Renal cortex interstitium (tissue), 11 donors: Measurements from ENCODE around the gene RHOD. TPM values are rescaled to one million over a fixed set of nuclear protein-coding genes. Genes with fewer than 3 reads are reported as not detected.

Experiments
- DNase-seq, 11 donors: peaks; one replicate each; pipeline ENCODE4 v3.0.0-alpha.2; 2013; ENCODE audit warnings: low read depth in 9 of 11, low spot score in 4 of 11; ENCODE audit errors: extremely low read depth in 1 of 11
- polyA plus RNA-seq, 3 donors: library from polyadenylated mRNA; unstranded; fragments of 120-200 nt; gene quantifications; one replicate each; pipeline ENCODE4 v1.2.1, GENCODE V29; 2013; ENCODE audit not compliant: insufficient read length in 3 of 3

RHOD gene
- polyA plus RNA-seq, 3 donors, result 6.9 to 10.7 (median 7.7) TPM

- DNase-seq, result no peak
Observed at GRCh38 chr11:67090717-67091116, 34.1 kb downstream of the RHOD start.

GRCh38 chr11:67095214-67095507 lies 38.5 kb downstream of the RHOD start:
- DNase-seq, result no peak

GRCh38 chr11:67098799-67099429 lies 42.3 kb downstream of the RHOD start:
- DNase-seq, result no peak

GRCh38 chr11:67099831-67100324 lies 43.2 kb downstream of the RHOD start:
- DNase-seq, result no peak

GRCh38 chr11:67102664-67103063 lies 46.0 kb downstream of the RHOD start:
- DNase-seq, result no peak

GRCh38 chr11:67105964-67106363 lies 49.3 kb downstream of the RHOD start:
- DNase-seq, result no peak

GRCh38 chr11:67111261-67111660 lies 54.6 kb downstream of the RHOD start:
- DNase-seq, result no peak

GRCh38 chr11:67113231-67113721 lies 56.6 kb downstream of the RHOD start:
- DNase-seq, result no peak

GRCh38 chr11:67114275-67114896 lies 57.7 kb downstream of the RHOD start:
- no peak for DNase-seq

- peak in 2 of 11 donors; percentile 22 for DNase-seq
Observed at GRCh38 chr11:67116758-67117105, 60.1 kb downstream of the RHOD start.

GRCh38 chr11:67117176-67117575 lies 60.5 kb downstream of the RHOD start:
- no peak for DNase-seq

- DNase-seq, result peak in 1 of 11 donors; percentile 24
Observed at GRCh38 chr11:67117672-67118180, 61.1 kb downstream of the RHOD start.

- DNase-seq, result peak in 3 of 11 donors; percentile 25 to 54 (median 39)
Observed at GRCh38 chr11:67118181-67118766, 61.6 kb downstream of the RHOD start.

- DNase-seq, result peak; percentile 96 to 100 (median 99)
Observed at GRCh38 chr11:67118801-67119584, 62.3 kb downstream of the RHOD start, which contains the start of gene KDM2A. TSS of gene KDM2A (plus strand) at chr11:67119263. CDS start at chr11:67121317, 2,054 bp downstream.

- DNase-seq, result peak in 1 of 11 donors; percentile 28
Observed at GRCh38 chr11:67119585-67120391, 63.1 kb downstream of the RHOD start.

GRCh38 chr11:67120456-67120855 lies 63.8 kb downstream of the RHOD start:
- DNase-seq, result no peak

- DNase-seq, result peak in 2 of 11 donors; percentile 13 to 22
Observed at GRCh38 chr11:67120881-67121710, 64.4 kb downstream of the RHOD start.
